ENCODE measurements around the gene RAB27A. TPM values are rescaled to one million over a fixed set of nuclear protein-coding genes. Genes with fewer than 3 reads are reported as not detected.

RAB27A gene
- total and polyA plus RNA-seq, 2 donors (not counting 3 experiments of a cell fraction or from before 2014, with no cell fraction given), result 7.3 to 30.9 TPM

GRCh38 chr15:55183679-55184078 lies 105.9 kb downstream of the RAB27A start:
- POLR2A ChIA-PET, result no interaction called here
- H2AFZ ChIP-seq (ENCODE audit: low read depth, low read length), result no peak overlapping the region
- H3K4me1 ChIP-seq (ENCODE audit: control insufficient read depth, extremely low read depth, insufficient read depth, low read length), result peaks cover 10% of the 10 kb centered on the region
- no peak overlapping the region for H3K4me2 ChIP-seq (ENCODE audit: insufficient read depth, low read length)
- CTCF ChIA-PET, result interaction anchor here (1.0 to 1.8 kb wide), 3 partner anchors 15 to 256 kb away, joined by 3 to 13 read pairs (median 4); no protein-coding TSS in a partner anchor
- peaks cover 27% of the 10 kb centered on the region for H3K79me2 ChIP-seq (ENCODE audit: control insufficient read depth, insufficient read depth, low read length)
- no peaks in the 10 kb centered on the region for H3K9me1 ChIP-seq (replicated peaks; ENCODE audit: control insufficient read depth, extremely low read depth, insufficient read depth, low read length)
- no peak for TF ChIP-seq CTCF (IDR thresholded peaks at IDR 0.05; ENCODE audit: extremely low read depth in 1 of 2, insufficient read depth in 1 of 2, low read depth in 1 of 2, low read length in 2 of 2)
- peak; percentile 38 for TF ChIP-seq FOS (IDR thresholded peaks at IDR 0.05; ENCODE audit: borderline replicate concordance, insufficient read depth, low read length)
- no peak for TF ChIP-seq GATA2 (IDR thresholded peaks at IDR 0.05; ENCODE audit: insufficient read depth, insufficient read length, low read depth, low read length)
- H3K27me3 ChIP-seq (ENCODE audit: control insufficient read depth in 2 of 2, insufficient read depth in 2 of 2, low read length in 2 of 2), result no peaks in the 10 kb centered on the region
- H4K20me1 ChIP-seq (replicated peaks; ENCODE audit: control insufficient read depth, extremely low read depth, insufficient read depth, low read length), result peaks cover 5% of the 10 kb centered on the region
- no TSS peak for BruUV-seq (replicated peaks)
- intact Hi-C loops (cut with micrococcal nuclease) (no loop called here), dilution Hi-C loops (cut with MboI; ENCODE audit: extremely low pct_ligation_motif_present, low sequenced_read_pairs) (no loop called here)
- FAIRE-seq (no peak), DNase-seq (ENCODE audit: low read depth, low spot score) (no peak)
- peaks cover 6 to 25% of the 10 kb centered on the region in 2 experiments for H3K36me3 ChIP-seq (ENCODE audit: control insufficient read depth in 2 of 2, extremely low read depth in 1 of 2, insufficient read depth in 2 of 2, low read length in 2 of 2)
- no peak overlapping the region for H3K4me3 ChIP-seq (replicated peaks in 1 of 3; ENCODE audit: insufficient read depth in 1 of 3, low read depth in 1 of 3, low read length in 3 of 3)
- no peak overlapping the region for H3K9ac ChIP-seq (replicated peaks; ENCODE audit: extremely low read depth, insufficient read depth, low read length)
- H3K27ac ChIP-seq (ENCODE audit: insufficient read depth, low read depth, low read length), result no peak overlapping the region
- H3K9me3 ChIP-seq (replicated peaks; ENCODE audit: control insufficient read depth, insufficient read depth, low read length), result no peaks in the 10 kb centered on the region

GRCh38 chr15:55179141-55179540 lies 110.5 kb downstream of the RAB27A start:
- Histone ChIP-seq H3K9me3 (replicated peaks; ENCODE audit: control insufficient read depth, insufficient read depth, low read length) (no peaks in the 10 kb centered on the region), H3K36me3 (ENCODE audit: control insufficient read depth in 2 of 2, extremely low read depth in 1 of 2, insufficient read depth in 2 of 2, low read length in 2 of 2) (peaks cover 5 to 20% of the 10 kb centered on the region in 2 experiments), H3K27me3 (ENCODE audit: control insufficient read depth in 2 of 2, insufficient read depth in 2 of 2, low read length in 2 of 2) (no peaks in the 10 kb centered on the region), H2AFZ (ENCODE audit: low read depth, low read length) (no peak overlapping the region), H3K79me2 (ENCODE audit: control insufficient read depth, insufficient read depth, low read length) (no peaks in the 10 kb centered on the region), H3K9ac (replicated peaks; ENCODE audit: extremely low read depth, insufficient read depth, low read length) (no peak overlapping the region), H3K4me3 (replicated peaks in 1 of 3; ENCODE audit: insufficient read depth in 1 of 3, low read depth in 1 of 3, low read length in 3 of 3) (no peak overlapping the region), H3K9me1 (replicated peaks; ENCODE audit: control insufficient read depth, extremely low read depth, insufficient read depth, low read length) (no peaks in the 10 kb centered on the region), H4K20me1 (replicated peaks; ENCODE audit: control insufficient read depth, extremely low read depth, insufficient read depth, low read length) (no peaks in the 10 kb centered on the region), H3K27ac (ENCODE audit: insufficient read depth, low read depth, low read length) (no peak overlapping the region), H3K4me2 (ENCODE audit: insufficient read depth, low read length) (no peak overlapping the region), H3K4me1 (ENCODE audit: control insufficient read depth, extremely low read depth, insufficient read depth, low read length) (peaks cover 2% of the 10 kb centered on the region)
- intact Hi-C loops (cut with micrococcal nuclease) (no loop called here), dilution Hi-C loops (cut with MboI; ENCODE audit: extremely low pct_ligation_motif_present, low sequenced_read_pairs) (no loop called here)
- BruUV-seq (replicated peaks), result no TSS peak
- TF ChIP-seq FOS (IDR thresholded peaks at IDR 0.05; ENCODE audit: borderline replicate concordance, insufficient read depth, low read length), result no peak
- no peak for TF ChIP-seq POLR2AphosphoS5 (IDR thresholded peaks at IDR 0.05; ENCODE audit: insufficient read depth, low read depth, low read length)
- no peak for TF ChIP-seq CTCF (IDR thresholded peaks at IDR 0.05; ENCODE audit: extremely low read depth in 1 of 2, insufficient read depth in 1 of 2, low read depth in 1 of 2, low read length in 2 of 2)
- no peak for TF ChIP-seq EZH2 (IDR thresholded peaks at IDR 0.05; ENCODE audit: borderline replicate concordance, low read depth, low read length, severe bottlenecking)
- no peak for TF ChIP-seq MAX (IDR thresholded peaks at IDR 0.05; ENCODE audit: insufficient read depth, insufficient read length)
- TF ChIP-seq GATA2 (IDR thresholded peaks at IDR 0.05; ENCODE audit: insufficient read depth, insufficient read length, low read depth, low read length), result no peak
- ChIA-PET POLR2A (no interaction called here), CTCF (interaction anchor here (1.0 to 1.4 kb wide), 4 partner anchors 10 to 18 kb away, joined by 3 to 4 read pairs (median 4); partner anchors contain the start of gene RSL24D1)
- DNase-seq (ENCODE audit: low read depth, low spot score) (no peak), FAIRE-seq (no peak)
